OCI-LY1 (cell line): ENCODE measurements around the gene TRO.

Source experiments
- EZH2 ChIP-seq: fragments of 200-600 bp; sonication (generic), shearing (Covaris generic); IDR thresholded peaks from 2 replicates; pipeline ENCODE4 v1.8.0; 2017; ENCODE audit warnings: borderline replicate concordance, mixed run types, mild to moderate bottlenecking, antibody characterized with exemption, low read length, moderate library complexity, mixed read lengths
- TF ChIP-seq, protein P1 (sequence below): fragments of 200-600 bp; sonication (generic), shearing (Covaris generic); IDR thresholded peaks from 2 replicates; pipeline ENCODE4 v1.5.1; 2017; ENCODE audit warnings: mild to moderate bottlenecking, antibody characterized with exemption, low read length, moderate library complexity, mixed read lengths

DNA sequence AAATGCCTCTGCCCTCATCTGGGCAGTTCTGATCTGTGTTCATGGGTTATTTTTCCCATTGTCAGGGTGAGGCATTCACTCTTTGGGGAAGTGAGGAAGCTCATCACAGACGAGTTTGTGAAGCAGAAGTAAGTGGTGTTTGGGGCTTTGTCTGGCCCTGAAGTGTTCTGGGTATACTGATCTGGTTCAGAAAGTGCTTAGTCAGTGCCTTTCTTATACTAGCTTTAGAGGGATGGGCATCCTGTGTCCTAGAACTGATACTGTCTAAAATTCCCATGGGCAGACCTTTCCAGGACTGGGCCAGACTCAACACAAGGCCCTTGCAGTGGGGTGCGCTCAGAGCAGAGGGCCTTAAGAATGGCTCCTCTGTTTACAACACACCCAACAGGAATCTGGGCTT, 6.4 kb downstream of the TRO start:
- TF ChIP-seq, protein P1, sequence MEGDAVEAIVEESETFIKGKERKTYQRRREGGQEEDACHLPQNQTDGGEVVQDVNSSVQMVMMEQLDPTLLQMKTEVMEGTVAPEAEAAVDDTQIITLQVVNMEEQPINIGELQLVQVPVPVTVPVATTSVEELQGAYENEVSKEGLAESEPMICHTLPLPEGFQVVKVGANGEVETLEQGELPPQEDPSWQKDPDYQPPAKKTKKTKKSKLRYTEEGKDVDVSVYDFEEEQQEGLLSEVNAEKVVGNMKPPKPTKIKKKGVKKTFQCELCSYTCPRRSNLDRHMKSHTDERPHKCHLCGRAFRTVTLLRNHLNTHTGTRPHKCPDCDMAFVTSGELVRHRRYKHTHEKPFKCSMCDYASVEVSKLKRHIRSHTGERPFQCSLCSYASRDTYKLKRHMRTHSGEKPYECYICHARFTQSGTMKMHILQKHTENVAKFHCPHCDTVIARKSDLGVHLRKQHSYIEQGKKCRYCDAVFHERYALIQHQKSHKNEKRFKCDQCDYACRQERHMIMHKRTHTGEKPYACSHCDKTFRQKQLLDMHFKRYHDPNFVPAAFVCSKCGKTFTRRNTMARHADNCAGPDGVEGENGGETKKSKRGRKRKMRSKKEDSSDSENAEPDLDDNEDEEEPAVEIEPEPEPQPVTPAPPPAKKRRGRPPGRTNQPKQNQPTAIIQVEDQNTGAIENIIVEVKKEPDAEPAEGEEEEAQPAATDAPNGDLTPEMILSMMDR = no peak
- TF ChIP-seq EZH2 = no peak
